Measurements from ENCODE around the gene DOCK1.

The DOCK1 gene

DNA sequence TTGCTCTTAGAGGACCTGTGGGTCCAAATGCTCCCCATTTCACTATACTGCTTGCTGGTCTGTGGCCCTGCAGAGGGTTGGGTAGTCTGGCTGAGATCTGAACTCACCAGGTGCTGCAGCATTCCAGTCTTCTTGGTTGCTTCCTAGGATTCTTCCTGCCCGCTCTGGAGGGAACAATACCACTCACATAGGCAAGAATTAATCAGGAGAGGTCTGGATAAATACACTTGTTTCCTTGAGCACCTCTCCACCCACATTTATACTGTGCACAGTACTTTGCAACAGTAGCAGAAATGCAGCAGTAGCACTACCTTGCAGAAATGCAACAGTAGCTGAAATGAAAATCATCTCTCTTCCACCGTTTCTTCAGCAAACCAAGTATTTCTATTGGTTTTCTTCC is 165.9 kb downstream of the DOCK1 start:
- in situ Hi-C loops (cut with MboI; ENCODE audit: low pct_unique_long_range_greater_than_20kb, low sequenced_read_pairs, unreplicated experiment) = no loop called here

DNA sequence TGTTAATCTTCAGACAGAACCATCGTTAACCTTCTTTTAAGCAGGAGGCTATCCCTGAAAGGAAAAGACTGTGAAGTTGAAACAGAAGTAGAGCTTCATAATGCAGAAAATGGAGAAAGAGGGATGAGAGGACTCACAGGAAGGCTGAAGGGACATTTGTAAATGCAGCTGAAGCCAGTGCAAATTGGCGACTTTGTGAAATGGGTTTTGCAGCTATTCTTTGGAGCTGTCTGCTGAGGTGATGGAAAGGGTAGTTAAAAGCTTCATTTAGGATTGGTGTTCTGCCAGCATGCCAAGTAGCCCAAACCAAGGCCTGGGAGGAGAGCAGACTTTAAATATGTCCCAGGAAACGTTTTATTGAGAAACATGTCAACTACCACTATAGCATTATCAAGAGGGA is 168.4 kb downstream of the DOCK1 start:
- in situ Hi-C loops (cut with MboI; ENCODE audit: low pct_unique_long_range_greater_than_20kb, low sequenced_read_pairs, unreplicated experiment) = no loop called here
- DNase-seq (ENCODE audit: low spot score) = no peak
- TF ChIP-seq, protein P1, sequence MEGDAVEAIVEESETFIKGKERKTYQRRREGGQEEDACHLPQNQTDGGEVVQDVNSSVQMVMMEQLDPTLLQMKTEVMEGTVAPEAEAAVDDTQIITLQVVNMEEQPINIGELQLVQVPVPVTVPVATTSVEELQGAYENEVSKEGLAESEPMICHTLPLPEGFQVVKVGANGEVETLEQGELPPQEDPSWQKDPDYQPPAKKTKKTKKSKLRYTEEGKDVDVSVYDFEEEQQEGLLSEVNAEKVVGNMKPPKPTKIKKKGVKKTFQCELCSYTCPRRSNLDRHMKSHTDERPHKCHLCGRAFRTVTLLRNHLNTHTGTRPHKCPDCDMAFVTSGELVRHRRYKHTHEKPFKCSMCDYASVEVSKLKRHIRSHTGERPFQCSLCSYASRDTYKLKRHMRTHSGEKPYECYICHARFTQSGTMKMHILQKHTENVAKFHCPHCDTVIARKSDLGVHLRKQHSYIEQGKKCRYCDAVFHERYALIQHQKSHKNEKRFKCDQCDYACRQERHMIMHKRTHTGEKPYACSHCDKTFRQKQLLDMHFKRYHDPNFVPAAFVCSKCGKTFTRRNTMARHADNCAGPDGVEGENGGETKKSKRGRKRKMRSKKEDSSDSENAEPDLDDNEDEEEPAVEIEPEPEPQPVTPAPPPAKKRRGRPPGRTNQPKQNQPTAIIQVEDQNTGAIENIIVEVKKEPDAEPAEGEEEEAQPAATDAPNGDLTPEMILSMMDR (IDR thresholded peaks at IDR 0.05; ENCODE audit: extremely low read depth, insufficient read depth, missing control alignments) = no peak

More for the DNA sequence above, 165.9 kb downstream of the DOCK1 start:
- DNase-seq (ENCODE audit: low spot score) = no peak
- TF ChIP-seq, protein P1 (IDR thresholded peaks at IDR 0.05; ENCODE audit: extremely low read depth, insufficient read depth, missing control alignments) = no peak

DNA sequence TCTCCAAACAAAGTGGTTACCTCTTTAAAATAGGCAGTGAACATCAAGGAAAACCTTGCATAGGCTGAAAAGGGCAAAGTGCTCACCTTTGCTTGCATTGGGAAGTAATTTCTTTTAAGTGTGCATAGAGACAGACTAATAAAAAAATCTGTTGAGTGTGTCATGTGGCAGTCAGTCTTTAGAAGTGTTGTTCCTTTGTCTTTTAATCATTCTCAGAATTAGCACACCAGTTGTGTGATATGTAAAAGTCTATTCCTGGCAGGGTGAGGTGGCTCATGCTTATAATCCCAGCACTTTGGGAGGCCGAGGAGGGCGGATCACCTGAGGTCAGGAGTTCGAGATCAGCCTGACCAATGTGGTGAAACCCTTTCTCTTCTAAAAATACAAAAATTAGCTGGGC is 174.2 kb downstream of the DOCK1 start:
- TF ChIP-seq, protein P1 (IDR thresholded peaks at IDR 0.05; ENCODE audit: extremely low read depth, insufficient read depth, missing control alignments) = no peak
- in situ Hi-C loops (cut with MboI; ENCODE audit: low pct_unique_long_range_greater_than_20kb, low sequenced_read_pairs, unreplicated experiment) = no loop called here
- DNase-seq (ENCODE audit: low spot score) = no peak

DNA sequence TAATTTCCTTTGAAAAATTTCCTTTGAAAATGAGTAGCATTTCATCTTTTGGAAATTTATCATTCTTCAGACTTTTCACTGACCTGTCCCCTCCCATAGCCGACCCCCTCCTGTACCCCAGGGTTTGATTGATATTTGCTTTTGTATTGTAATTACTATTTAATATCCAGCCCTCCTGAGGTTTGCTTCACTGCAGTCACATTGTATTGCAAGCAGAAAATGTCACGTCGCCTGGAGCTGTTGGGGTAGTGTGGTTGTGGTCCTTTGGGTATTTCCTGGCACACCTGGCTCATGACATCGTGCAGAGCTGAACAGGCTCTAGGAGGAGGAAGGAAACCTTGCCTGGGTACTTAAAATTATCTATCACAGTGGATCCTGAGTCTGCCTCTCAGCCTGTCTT is 175.1 kb downstream of the DOCK1 start:
- DNase-seq (ENCODE audit: low spot score) = no peak
- TF ChIP-seq, protein P1 (IDR thresholded peaks at IDR 0.05; ENCODE audit: extremely low read depth, insufficient read depth, missing control alignments) = no peak
- in situ Hi-C loops (cut with MboI; ENCODE audit: low pct_unique_long_range_greater_than_20kb, low sequenced_read_pairs, unreplicated experiment) = no loop called here

DNA sequence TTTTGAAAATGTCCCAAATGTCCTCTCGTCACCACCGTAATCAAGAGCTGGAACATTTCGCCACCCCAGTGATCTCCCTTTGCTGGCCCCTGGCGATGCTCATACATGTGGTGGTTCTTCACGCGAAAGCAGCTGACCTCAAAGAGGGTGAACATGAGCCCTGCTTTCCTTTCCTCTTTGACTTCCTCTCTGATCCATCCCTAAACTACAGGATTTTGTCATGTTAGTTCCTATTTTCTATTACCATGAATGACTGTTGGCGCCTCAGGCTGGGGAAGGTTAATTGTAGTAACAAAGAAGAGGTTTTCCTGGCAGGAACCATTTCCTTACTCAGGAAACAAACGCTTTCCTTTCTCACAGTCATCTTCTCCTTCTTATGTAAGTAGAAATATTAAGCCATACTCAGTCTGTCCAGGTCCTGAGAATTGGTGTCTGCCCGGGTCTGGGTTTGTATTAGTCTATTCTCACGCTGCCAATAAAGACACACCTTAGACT is 176.7 kb downstream of the DOCK1 start:
- in situ Hi-C loops (cut with MboI; ENCODE audit: low pct_unique_long_range_greater_than_20kb, low sequenced_read_pairs, unreplicated experiment) = no loop called here
- TF ChIP-seq, protein P1 (IDR thresholded peaks at IDR 0.05; ENCODE audit: extremely low read depth, insufficient read depth, missing control alignments) = no peak
- DNase-seq (ENCODE audit: low spot score) = no peak

DNA sequence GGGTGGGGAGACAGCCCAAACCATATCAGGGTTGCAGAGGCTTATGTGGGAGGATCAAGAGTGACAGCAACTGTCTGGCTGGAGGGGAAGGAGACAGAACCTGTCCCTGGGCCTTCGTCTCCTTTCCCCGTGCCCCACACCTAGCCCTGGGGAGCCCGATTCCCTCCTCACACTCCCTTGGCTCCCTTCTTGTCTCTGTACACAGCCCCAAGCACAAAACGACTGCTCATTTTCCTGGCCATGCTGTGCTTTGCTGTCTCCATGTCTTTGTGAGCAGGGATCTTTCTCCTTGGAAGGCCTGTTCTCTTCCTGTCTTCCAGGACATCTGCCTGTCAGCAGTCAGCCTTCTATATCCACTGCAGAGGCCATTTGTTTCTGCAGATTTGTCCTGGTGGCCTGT is 177.4 kb downstream of the DOCK1 start:
- TF ChIP-seq, protein P1 (IDR thresholded peaks at IDR 0.05; ENCODE audit: extremely low read depth, insufficient read depth, missing control alignments) = no peak
- DNase-seq (ENCODE audit: low spot score) = no peak
- in situ Hi-C loops (cut with MboI; ENCODE audit: low pct_unique_long_range_greater_than_20kb, low sequenced_read_pairs, unreplicated experiment) = no loop called here

DNA sequence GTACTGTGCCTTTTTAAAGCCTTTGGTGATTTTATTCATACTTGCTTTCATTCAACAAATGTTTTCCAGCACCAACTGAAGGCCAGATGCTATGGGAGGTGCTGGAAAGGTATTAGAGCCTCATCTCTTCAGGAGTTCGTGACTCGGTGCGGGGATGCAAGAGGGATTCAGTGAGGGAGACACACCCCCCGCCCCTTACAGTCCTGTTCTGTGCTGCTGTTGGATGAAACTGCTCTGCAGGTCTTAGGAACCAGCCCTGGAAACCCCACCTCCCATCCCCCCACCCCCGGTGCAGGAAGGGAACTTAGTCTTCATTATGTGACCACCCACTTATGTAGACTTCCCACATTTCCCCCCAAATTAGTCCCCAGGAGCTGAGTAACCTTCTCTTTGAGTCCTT is 180.7 kb downstream of the DOCK1 start:
- no peak for DNase-seq (ENCODE audit: low spot score)
- in situ Hi-C loops (cut with MboI; ENCODE audit: low pct_unique_long_range_greater_than_20kb, low sequenced_read_pairs, unreplicated experiment) = no loop called here
- TF ChIP-seq, protein P1 (IDR thresholded peaks at IDR 0.05; ENCODE audit: extremely low read depth, insufficient read depth, missing control alignments) = no peak
